Endothelial cell of hepatic sinusoid (primary cell): ENCODE measurements around the gene PROSER3.

ENCODE experiments used
- in situ Hi-C: cut with HindIII; loops from 2 replicates; pipeline ENCODE4 v1.10.0; 2017; ENCODE audit warnings: low sequenced_read_pairs

Gene PROSER3

DNA sequence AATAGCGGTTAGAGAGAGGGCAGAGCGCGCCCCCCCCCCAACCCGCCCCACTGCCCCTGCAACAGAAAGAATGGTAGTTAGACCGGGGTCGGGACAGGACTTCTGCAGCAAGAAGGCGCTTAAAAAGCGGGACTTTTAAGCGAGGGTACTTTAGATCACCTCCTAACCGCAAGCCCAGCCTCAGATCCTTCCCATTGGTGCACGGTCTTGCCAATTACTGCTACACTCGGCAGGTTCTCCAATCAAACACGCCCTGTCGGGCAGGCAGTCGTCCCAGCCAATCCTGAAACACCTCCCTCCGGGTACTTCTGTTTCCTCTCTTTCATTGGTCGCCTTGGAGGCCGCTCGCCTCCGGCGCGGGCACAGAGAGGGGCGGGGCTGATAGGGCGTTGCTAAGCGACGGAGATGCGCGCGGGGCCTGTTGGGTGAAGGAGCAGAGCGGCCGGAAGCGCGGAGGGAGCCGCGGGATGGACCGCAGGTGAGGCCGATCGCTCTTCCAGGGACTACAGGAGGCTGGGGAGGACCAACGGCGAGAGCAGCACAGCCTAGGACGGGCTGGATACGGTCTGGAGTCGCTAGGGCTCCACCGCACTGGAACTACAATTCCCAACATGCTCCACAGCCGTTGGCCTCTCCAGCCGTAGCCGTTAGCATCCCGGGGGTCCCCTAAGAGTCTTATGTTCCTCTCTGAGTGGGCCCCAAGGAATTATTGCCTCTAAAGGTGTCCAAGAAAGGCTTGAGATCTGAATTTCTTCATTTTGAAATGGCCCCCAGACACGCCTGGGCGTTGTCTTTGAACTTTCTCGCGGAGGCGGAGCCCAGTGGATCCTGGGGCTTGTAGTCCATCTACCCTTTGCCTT, at the start of gene PROSER3:
Gene PROSER3, plus strand, starts transcription at position 428 of the 860 bp plus-strand sequence. Its CDS starts 40 bp downstream, at position 468.
- in situ Hi-C loops = no loop called here

DNA sequence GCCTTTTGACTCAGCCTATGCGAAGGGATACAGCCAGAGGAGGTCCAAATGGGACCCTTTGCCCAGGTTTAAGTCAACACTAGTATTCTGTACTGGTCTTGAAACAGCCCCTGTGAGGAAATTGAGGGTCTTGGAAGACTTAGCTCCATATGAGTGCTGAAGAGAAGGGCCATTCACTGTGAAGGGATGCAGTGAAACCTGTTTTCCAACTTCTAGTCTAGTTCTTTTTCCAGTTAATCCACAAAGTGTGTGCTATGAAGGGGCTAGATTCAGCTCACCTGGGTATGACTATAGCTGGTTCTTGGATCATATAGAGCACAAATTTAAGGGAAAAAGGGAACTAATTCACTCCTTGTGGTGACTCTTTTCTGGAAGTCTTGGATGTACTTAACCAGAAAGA, 49.6 kb upstream of the PROSER3 start:
- in situ Hi-C loops = no loop called here

DNA sequence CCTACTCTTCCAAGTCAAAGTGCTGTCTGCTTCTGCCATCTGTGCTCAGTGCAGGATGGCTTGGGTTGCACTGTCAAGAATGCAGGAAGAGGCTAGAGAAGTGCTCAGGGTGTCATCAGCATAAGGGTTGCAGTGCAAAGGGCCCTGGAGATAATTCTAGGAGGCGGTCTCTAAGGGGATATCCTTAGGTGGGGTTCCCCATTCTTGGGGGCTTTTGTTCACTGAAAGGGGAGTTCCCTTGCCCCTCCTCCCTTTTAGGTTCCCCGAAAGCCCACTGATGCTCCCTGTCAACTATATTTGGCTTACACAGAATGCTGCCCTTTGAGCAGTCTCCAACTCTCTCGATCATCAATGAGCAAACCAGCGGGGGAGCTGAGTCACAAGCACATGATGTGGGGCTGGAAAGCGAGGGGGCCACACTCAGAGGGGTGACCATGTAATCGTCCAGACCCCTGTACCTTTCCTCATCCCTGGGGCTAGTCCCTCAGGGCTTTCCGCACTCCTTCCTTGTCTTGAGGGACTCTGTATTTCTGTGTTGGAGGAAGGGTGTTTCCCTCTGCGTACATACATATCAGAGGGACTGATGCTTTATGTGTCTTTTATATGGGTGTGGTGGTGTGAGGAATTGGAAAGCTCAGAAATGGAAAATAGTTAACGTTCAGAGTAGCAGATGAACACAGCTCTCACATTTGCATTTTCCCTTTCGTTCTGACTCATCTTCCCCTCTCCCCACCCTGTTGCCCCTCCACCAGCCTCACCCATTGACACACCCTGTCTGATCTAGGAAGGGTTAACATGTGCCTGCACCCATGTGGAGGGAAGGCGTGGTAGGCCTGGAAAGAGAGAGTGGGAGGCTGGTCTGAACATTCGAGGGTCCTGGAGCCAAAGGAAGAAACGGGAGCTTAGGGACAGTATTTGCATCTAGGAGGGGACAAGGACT, 46.9 kb upstream of the PROSER3 start:
- in situ Hi-C loops = no loop called here

DNA sequence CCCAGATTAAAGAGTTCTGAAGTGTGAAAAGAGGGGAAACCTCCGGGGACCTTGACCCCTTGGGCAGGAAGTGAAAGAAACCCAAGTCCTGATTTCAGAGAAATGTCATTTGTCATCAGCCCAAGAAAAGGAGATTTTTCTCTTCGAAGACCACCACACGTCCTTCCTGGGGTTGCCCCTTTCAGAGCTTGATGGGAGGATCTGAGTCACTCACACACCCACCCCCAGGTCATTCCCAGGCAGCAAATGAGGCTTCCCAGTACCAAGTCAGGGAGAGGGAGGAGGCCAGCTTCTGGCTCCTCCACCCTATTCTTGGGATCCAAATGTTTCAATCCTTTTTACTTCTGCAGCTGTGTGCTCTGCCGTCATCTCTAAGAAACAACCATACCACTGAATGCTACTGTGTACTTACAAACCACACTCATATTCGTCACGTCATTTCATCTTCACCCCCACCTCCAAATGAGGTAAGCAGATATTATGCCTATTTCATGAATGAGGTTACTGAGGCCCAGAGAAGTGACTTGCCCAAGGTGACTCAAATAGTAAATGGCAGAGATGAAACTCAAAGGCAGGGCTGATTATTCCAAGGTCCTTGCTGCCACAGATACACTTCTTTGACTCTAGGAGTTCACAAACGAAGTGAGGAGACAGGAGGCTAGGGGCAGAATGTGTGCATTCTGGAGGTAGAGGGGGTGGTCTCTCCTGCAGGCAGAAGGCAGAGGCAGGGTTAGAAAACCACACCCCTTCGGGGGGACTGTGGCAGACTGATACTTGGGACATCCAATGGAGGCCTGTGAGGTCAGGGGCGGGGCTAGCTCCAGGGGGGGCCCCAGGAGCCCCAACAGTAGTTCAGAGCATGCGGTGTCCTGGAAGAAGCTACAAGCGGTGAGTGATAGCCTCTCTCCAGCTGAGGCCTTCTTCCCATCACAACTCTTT, 45.1 kb upstream of the PROSER3 start:
- in situ Hi-C loops = no loop called here

DNA sequence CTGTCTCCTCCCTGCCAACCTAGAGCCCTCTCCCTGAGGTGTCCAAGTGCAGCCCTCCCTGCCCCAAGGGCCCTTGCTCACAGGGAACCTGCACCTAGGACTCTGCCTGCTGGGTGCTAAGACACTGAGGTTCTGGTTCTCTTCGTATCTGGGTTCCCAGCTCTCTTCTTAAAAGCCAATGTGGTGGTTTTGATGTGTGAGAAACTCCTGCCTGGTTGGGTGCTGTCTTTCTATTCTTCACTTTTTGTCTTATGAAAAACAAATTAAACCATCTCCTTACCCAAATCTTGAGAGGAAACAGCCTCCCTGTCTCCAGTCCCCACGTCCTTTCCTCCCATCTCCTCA, 44.5 kb upstream of the PROSER3 start:
- in situ Hi-C loops = no loop called here

DNA sequence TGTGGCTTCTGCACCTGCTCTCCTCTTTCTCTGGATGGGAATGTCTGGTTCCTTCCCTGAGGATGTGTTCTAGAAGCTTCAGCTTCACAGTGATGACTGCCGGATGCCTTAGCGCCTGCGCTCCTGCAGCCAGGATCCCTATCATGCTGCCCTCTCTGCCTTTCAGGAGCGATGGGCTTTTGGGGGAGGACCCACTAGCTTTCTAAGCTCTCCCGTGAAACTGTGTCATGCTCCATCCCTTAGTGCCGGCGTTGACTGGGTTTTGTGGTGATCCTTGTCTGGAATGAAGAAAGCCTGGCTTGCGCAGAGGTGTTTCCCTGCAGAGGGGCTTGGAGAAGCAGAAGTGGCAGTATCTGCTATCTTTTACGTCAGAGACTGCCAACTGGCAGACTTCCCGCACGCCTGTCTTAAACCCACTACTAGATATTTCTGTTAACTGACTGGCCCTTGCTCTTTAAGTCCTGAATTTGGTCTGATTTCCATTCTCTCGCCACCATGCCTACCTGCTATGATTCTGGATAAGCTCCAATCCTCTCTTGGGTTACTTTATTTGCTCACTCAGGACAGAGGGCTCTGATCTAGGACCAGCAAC, 44.0 kb upstream of the PROSER3 start:
- in situ Hi-C loops = no loop called here

DNA sequence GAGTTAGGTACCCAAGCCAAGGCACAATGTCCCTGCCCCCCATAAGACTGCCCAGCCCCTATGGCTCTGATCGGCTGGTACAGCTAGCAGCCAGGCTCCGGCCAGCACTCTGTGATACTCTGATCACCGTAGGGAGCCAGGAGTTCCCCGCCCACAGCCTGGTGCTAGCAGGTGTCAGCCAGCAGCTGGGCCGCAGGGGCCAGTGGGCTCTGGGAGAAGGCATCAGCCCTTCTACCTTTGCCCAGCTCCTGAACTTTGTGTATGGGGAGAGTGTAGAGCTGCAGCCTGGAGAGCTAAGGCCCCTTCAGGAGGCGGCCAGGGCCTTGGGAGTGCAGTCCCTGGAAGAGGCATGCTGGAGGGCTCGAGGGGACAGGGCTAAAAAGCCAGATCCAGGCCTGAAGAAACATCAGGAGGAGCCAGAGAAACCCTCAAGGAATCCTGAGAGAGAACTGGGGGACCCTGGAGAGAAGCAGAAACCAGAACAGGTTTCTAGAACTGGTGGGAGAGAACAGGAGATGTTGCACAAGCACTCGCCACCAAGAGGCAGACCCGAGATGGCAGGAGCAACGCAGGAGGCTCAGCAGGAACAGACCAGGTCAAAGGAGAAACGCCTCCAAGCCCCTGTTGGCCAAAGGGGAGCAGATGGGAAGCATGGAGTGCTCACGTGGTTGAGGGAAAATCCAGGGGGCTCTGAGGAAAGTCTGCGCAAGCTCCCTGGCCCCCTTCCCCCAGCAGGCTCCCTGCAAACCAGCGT, 43.2 kb upstream of the PROSER3 start:
- in situ Hi-C loops = no loop called here

DNA sequence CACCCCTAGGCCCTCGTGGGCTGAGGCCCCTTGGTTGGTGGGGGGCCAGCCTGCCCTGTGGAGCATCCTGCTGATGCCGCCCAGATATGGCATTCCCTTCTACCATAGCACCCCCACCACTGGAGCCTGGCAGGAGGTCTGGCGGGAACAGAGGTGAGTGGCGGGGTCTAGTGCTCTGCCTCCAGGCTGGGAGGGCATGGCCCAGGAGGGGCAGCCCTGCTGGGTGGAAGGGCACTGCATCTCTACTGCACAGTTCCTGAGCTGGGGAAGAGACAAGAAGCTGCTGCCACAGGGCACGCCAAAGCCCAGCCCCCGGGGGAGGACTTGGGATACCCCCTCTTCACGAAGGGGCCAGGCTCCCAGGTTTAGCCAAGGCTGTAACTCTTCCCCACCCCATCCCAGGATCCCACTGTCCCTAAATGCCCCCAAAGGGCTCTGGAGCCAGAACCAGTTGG, 42.6 kb upstream of the PROSER3 start:
- in situ Hi-C loops = no loop called here

DNA sequence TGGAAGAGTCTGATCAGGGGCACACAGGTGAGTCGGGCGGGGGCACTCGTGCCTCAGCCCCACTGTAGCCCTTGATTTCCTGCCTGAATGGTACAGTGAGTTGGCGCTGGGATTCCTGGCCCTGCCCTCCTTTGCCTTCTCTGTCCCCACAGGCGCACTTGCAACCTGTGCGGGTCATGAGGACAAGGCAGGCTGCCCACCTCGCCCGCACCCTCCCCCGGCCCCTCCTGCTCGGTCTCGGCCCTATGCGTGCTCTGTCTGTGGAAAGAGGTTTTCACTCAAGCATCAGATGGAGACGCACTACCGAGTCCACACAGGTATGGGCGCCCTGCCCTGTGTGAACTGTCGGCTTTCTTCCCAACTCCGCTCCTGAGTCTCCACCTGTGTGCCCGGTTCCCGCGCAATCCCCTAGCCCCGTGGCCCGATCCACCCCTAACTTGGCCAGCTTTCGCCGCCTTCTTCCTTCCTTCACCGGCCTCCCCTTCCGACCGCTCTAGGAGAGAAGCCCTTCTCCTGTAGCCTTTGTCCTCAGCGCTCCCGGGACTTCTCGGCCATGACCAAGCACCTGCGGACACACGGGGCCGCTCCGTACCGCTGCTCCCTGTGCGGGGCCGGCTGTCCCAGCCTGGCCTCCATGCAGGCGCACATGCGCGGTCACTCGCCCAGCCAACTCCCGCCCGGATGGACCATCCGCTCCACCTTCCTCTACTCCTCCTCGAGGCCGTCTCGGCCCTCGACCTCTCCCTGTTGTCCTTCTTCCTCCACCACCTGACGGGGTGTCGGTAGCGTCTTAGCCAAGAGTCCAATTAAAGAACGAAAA, 41.8 kb upstream of the PROSER3 start:
- in situ Hi-C loops = no loop called here

DNA sequence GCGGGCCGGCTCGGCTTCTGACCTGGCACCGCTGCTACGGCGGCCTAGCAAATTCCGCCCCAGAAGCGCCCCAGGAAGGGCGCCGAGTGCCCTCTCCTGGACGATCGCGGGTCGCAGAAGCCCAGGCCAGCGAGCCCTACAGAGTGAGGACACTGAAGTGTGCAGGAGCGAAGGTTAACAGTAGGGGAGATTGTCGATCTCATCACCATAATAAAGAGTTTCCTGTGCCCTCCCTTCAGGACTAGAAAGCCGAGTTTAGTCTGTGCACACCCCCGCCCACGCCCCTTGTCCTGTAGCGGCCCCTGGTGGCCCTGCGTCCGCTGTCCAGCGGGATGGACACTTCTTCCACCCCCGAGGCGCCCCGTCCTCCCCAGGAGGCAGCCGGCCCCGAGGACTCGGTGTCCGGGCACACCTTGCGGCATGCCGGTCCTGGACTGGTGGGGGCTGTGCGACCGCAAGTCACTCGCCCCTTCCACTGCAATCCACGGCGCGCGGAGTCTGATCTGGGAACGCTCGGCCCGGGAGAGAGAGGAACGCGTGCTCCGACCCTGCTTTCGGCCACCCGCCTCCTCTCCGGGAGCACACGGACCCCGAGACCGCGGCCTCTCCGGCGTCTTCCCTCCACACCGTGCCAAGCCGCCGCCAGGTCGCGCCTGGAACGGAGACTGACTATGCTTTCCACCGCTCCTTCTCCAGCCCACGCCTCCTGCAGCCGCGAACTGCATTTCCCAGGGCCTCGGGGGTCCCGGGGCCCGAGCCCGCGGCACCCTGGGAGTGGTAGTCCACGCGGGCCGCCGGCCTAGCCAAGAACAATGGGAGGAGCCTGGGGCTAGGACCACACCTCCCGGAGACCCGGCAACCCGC, 40.9 kb upstream of the PROSER3 start:
- in situ Hi-C loops = no loop called here

DNA sequence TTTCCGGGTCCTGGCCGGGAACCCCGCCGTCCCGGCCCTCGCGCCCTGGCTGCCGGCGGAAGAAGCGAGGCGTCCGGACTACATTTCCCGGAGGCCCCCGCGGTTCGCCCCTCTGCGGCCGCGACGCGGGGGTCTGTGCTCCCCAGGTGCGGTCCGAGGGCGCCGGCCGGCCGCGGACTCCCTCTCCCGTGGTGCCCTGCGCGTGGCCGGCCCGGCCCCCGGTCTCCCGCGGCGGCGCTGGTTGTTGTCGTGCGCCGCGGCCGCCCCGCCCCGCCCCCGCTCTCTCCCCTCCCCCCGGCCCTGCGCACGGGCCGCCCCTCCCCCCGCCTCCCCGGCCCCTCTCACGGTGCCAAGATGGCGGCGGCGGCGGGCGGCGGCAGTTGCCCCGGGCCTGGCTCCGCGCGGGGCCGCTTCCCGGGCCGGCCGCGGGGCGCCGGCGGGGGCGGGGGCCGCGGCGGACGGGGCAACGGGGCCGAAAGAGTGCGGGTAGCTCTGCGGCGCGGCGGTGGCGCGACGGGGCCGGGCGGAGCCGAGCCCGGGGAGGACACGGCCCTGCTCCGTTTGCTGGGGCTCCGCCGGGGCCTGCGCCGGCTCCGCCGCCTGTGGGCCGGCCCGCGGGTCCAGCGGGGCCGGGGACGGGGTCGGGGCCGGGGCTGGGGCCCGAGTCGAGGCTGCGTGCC, 40.2 kb upstream of the PROSER3 start, which contains the start of gene KMT2B:
Gene KMT2B, plus strand, starts transcription at position 339 of the 680 bp plus-strand sequence. Its CDS starts 16 bp downstream, at position 355.
- in situ Hi-C loops = no loop called here

DNA sequence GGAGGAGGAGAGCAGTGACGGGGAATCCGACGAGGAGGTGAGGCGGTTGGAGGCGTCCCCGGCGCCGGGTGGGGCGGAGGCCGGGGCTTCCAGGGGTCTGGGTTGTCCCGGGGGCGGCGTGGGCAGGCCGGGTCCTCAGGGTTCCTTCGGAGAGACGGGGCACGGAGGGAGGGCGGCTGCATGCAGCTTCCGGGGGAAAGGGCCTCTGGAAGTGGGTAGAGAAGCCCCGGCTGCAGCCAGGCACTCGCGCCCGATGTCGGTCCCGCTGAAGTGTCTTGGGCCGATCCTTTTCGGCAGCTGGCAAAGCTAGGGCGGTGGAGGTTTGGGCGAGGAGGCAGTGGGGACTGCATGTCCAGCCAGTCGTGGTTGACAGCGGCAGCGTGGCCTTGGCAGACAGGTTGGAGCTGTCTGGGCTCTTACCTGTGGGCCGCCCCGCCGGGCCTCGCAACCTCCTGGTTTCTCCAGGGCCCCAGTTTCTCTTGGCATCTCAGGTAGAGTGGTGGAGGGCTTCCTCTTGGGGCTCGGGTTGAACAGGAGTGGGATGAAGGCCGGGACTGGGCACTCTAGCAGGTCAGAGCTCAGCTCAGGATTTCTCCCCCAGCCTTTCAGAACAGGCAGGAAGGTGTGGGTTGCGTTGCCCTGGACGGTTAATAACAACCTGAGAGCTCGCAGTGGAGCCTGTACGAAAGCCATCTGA, 39.5 kb upstream of the PROSER3 start:
- in situ Hi-C loops = no loop called here

DNA sequence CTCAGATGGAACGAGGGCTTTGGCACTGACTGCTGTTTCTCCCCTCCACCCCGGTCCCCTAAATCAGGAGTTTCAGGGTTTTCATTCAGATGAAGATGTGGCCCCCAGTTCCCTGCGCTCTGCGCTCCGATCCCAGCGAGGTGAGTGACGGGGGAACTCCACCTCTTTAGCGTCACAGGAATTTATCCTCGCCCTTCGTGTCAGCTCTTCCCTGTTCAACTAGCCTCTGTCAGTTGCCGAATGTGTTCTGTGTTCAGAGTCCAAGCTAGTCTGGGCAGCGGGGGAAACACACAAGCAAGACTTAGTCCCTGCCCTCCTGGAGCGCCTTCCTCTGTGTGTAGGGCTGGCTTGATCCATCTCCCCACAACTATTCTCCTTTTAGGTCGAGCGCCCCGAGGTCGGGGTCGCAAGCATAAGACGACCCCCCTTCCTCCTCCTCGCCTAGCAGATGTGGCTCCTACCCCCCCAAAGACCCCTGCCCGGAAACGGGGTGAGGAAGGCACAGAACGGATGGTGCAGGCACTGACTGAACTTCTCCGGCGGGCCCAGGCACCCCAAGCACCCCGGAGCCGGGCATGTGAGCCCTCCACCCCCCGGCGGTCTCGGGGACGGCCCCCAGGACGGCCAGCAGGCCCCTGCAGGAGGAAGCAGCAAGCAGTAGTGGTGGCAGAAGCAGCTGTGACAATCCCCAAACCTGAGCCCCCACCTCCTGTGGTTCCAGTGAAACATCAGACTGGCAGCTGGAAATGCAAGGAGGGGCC, 38.4 kb upstream of the PROSER3 start:
- in situ Hi-C loops = no loop called here

DNA sequence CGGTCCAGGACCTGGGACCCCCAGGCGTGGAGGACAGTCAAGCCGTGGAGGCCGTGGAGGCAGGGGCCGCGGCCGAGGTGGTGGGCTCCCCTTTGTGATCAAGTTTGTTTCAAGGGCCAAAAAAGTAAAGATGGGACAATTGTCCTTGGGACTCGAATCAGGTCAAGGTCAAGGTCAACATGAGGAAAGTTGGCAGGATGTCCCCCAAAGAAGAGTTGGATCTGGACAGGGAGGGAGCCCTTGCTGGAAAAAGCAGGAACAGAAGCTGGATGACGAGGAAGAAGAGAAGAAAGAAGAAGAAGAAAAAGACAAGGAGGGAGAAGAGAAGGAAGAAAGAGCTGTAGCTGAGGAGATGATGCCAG, 37.8 kb upstream of the PROSER3 start:
- in situ Hi-C loops = no loop called here

DNA sequence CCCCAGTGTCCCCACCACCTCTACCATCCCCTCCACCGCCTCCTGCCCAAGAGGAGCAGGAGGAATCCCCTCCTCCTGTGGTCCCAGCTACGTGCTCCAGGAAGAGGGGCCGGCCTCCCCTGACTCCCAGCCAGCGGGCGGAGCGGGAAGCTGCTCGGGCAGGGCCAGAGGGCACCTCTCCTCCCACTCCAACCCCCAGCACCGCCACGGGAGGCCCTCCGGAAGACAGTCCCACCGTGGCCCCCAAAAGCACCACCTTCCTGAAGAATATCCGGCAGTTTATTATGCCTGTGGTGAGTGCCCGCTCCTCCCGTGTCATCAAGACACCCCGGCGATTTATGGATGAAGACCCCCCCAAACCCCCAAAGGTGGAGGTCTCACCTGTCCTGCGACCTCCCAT, 37.3 kb upstream of the PROSER3 start:
- in situ Hi-C loops = no loop called here

DNA sequence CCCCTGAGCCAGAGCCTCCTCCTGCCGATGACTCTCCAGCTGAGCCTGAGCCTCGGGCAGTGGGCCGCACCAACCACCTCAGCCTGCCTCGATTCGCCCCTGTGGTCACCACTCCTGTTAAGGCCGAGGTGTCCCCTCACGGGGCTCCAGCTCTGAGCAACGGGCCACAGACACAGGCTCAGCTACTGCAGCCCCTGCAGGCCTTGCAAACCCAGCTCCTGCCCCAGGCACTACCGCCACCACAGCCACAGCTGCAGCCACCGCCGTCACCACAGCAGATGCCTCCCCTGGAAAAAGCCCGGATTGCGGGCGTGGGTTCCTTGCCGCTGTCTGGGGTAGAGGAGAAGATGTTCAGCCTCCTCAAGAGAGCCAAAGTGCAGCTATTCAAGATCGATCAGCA, 36.6 kb upstream of the PROSER3 start:
- in situ Hi-C loops = no loop called here
